ENCODE results near the gene PLEKHG4B. TPM values are rescaled to one million over a fixed set of nuclear protein-coding genes. Genes with fewer than 3 reads are reported as not detected.
A peak's percentile ranks its signal among the peaks of the same experiment; 100 is the strongest.

The PLEKHG4B gene
- total RNA-seq, 2 donors from 2014 or later: 0.03 to 0.06 TPM

DNA sequence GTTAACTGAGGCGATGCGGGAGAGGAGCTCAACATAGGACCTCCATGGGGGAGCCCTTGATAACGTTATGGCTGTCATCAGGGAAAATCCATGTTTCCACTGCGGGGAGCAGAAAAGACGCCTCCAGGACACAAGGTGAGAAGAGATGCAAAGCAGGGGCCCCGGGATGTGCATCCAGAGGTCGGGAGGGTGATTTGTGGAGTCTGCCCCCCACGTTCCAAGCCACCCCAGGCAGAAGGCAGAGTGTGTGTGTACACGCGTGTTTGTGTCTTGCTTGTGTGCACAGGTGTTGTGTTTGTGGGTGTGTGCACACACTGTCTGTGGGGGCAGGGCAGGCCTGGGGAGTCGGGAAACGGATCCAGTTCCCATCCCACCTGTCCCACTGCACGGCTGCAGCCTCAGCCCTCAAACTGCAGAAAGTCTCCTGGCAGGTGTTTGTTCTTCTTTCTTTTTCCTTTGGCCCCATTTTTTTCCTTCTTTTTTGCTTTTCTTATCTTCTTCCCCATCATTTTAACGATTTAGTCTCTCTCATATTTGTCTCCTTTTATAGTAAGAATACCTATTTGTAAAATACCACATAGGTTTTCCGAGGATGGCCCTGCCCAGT lies 17.4 kb upstream of the PLEKHG4B start:
- intact Hi-C loops (cut with DNase I): no loop called here
- ATAC-seq (no peak), DNase-seq (no peak)

DNA sequence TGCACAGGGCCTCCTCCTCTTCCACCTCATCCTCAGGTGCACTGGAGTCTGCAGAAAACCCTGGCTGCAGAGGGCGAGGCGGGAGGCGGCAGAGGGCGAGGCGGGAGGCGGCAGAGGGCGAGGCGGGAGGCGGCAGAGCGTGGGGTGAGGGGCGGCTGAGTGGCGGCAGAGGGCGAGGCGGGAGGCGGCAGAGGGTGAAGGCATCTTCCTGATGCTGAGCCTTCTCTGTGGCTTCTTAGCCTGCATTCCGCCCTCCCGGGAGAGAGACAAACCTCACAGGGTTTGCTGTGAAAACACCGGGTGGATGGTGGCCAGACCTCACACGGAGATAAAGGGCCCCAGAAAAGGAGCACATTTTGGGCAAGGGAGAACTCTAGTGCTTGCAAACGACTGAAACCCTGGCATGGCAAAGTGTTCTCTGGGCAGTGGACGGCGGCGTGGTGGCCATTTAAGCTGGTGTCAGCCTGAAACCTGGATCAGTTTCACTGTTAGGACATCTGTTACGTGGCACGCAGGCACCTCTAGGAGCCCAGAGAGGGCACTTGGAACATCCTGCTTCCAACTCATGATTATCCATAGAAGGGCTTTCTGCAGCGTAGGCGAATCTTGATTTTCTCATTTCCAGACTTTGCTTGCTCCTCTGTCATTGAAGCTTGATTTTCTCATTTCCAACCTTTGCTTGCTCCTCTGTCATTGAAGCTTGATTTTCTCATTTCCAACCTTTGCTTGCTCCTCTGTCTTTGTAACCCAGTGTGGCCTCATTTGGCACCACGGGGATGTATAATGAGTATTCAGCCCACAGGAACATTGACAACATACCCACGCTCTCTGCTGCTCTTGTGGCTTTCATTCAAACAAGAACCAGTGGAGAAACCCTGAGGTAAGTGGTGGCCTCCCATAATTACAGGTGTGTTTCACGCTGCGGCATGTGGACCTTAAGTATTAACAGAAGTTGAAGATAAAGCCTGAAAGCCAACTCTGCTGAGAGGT lies 16.3 kb upstream of the PLEKHG4B start:
- intact Hi-C loops (cut with DNase I): no loop called here
- ATAC-seq (no peak), DNase-seq (no peak)

DNA sequence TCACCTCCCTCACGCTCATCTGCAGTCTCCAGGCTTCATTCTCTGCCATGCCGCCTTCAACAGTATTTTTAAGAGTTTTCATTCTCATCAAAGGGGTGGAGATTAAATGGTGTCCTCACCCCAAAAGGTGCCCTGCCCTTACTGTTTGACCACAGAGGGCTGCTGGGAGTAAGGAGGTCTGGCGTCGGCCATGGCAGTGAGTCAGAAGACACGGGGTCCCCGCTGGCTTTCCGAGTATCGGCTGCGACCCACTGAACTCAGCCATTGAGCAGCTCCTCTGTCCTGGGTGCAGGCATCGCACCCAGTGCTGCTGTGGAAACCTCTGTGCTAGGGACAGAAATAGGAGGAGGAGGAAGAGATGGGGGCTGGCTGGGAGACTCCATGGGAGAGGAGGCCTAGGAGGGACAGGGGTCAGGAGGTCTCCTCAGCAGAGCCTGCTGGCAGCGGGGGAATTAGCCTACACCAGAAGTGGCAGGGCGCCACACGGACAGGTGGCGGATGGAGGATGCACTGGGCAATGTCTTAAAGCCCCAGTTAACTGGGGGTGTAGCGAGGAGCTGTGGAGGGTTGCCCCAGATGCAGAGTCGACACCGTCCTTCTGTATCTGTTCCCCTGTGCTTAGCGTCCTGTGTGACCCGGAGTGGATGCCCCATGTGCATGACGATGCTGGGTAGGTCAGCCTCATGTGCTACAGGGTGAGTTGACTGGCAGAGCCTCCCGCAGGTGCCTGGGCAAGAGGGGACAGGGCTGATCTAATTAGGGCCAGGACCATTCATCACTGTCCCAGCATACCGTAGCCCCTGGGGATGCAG lies 15.4 kb upstream of the PLEKHG4B start:
- intact Hi-C loops (cut with DNase I): no loop called here
- ATAC-seq (no peak), DNase-seq (no peak)

DNA sequence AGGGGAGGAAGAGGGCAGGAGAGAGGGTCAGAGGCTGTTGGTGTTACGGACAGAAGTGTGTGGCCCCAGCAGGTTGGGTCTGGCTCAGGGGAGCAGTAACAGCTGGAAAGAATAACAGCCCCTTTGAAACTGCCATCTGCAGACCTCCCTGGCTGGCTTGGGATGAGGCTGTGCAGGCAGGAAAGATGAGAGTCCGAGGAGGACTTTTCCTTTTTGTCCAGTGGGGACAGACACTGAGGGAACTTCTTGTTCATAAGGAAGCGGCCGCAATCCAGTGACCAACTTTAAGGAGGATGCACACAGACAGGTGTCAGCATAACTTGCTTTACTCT lies 14.8 kb upstream of the PLEKHG4B start:
- intact Hi-C loops (cut with DNase I): no loop called here
- no peak for DNase-seq
- no peak for ATAC-seq

DNA sequence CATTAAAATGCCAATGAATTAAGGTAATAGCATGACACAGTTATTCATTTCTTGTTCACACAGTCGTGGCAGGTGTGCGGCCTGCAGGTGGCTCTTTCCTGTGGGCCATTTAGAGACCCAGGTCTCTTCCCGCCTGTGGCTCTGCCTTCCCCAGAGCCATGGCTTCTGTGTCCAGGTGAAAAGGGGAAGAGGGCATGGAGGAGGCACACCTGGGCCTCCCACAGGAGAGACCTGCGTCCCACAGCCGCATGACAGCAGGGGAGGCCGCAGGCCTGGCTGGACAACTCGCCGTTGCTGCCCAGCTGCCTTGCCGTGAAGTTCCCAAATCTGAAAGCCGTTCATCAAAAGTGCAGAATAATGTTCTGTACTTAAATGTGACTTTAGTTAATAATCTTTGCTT lies 14.4 kb upstream of the PLEKHG4B start:
- ATAC-seq: no peak
- DNase-seq: no peak
- intact Hi-C loops (cut with DNase I): no loop called here

DNA sequence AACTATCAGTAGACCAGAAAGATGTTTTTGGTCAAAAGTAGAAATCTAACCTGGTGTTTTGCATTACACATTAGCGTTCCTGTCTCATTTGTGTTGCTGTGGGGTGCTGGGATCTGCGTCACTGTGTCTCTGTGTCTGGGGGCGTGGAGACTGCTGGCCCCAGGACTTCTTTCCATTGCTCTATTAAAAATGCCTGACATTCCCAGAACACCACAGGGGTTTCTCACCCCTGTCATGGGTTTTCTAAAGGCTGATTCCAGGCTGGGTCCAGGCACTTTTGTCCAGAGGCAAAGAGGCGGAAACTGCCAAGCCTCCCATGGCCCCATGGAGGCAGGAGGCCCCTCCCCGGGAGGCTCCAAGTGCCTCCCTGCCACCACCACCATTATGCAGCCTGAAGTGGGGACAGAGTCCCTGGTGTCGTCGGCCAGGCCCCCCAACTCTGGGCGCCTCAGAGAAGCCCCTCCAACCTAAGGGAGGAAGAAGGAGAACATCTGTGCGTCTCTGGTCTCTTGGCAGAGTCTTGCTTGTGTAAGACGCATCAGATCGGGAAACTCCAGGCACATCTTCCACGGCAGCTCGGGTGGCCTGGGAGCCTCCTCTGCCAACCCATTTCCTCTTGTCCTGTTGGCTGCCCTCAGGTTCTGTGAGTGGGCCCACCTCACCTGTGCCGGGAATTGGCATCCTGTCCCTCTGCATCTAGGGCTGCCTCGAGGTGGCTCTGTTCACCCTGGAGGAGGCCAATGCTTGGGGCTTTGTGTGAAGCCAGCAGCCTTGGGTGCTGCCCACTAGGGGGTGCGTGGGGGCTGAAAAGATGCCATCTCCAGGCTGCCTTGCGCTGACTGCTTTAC lies 13.8 kb upstream of the PLEKHG4B start:
- ATAC-seq (peak; percentile 54 to 71), DNase-seq (no peak)
- intact Hi-C loops (cut with DNase I): no loop called here

DNA sequence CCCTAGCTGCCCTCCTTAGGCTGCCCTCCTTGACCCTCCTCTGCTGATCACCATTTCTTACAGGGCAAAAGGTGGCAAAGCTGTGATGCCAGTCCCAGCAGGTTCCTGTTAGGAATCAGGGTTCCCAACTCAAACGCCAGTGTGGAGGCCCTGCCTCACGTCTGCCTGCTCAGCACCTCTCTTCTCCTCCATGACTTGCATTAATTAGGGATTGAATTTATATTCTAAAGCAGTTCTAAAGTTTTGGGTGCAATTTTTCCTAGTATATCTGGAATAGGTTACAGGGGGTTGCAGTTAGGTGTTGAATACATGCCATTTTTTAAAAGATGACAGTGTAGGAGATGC lies 13.2 kb upstream of the PLEKHG4B start:
- intact Hi-C loops (cut with DNase I): no loop called here
- ATAC-seq: no peak
- DNase-seq: no peak

DNA sequence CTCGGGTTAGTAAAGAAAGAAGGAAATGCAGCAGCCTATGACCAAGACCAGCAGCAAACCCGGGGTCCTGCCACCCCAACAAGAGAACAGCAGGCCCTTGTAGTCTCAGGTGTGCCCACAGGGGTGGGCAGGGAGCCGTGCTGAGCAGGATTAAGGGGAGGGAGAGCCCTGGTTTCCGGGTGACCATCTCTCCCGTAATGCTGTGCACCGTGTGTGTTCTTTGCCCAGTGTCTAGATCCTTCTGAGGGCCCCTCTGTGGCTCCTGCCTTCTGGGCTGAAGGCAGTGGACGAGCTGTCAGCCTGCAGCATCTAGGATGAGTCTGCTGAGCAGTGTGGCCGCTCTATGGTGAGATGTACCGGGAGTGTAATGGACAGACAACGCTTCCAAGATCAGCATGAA lies 12.7 kb upstream of the PLEKHG4B start:
- intact Hi-C loops (cut with DNase I): no loop called here
- DNase-seq (no peak), ATAC-seq (no peak)

DNA sequence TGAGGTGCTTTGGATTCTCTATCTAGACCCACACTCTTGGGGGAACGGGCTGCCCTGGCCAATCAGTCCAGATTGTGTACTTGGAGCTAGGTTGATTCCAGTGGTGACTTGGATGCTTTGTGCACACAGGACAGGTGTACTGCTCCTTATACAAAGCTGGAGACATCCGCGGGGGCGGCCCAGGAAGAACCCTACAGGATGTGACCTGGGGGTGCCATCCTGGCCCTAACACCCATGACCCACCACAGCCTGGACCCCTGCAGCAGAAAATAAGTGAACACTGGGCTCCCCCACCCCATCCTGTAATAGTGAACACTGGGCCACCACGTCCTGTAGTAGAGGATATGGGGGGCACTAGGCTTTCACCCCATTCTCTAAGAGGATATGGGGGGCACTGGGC lies 12.1 kb upstream of the PLEKHG4B start:
- ATAC-seq: no peak
- intact Hi-C loops (cut with DNase I): no loop called here
- DNase-seq: no peak

DNA sequence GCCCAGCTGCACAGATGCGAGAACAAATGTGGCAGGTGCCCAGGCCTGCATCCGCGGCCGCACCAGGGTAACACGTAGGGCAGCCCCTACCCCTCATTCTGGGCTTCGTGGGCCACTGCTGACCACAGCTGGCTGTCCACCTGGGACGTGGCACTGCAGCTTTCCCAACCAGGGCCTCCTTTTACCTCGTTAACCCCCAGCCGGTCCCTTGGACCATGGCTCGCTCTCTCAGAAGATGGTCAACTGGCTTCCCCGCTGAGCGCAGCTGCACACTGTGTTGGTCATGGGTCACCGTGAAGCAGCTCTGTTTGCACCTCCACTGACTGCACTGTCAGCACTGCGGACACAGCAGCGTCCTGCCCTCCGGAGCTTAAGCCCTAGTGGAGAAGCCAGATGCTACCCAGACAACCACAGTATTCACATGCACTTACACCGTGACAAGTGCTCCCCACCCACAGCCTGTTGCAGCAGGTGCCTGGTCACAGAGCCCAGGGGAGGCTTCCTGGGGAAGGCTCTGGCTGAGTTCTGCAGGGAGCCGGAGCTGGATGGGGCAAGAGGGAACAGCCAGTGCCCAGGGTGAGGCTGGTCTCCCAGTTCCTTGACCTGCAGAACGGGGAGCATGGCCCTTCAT lies 10.5 kb upstream of the PLEKHG4B start:
- no peak for ATAC-seq
- intact Hi-C loops (cut with DNase I): no loop called here
- DNase-seq: no peak

DNA sequence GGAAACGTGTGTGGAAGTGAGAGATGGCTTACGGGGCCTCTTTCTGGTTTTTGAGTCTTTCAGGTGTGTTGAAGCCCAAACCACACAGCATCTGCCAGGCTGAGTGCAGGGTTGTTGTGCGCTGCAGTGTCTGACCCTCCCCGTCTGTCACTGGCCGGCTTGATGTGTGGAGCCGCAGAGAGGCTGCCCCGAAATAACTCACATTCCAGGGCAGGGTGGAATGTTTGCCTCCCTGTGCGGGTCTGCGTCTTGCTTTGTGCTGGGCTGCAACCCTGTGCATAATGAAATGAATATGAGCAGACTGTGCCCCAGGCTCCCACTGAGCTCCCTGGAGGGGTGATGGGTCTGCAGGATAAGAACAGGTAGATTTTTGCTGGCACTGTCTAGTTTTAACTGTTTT lies 9.9 kb upstream of the PLEKHG4B start:
- DNase-seq: no peak
- ATAC-seq: no peak
- intact Hi-C loops (cut with DNase I): no loop called here

DNA sequence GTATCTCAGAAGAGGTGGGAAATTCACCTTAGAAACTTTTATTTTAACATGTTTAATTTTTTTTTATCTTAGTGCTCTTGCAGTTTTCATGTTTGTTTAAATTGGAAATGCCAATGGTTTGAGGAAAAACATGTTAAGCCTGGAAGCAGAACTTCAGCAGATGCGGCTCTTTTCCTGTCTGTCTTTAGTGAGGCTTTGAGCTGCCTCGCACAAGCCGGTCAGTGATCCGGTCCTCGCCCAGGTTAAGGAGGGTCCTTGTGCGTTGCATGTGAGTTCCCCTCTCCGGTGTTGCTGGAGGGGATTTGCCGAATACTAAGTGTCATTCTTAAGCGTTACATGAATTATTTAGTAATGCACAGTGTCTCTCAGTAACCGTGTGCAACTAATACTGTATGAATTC lies 9.4 kb upstream of the PLEKHG4B start:
- ATAC-seq (no peak), DNase-seq (no peak)
- intact Hi-C loops (cut with DNase I): no loop called here

DNA sequence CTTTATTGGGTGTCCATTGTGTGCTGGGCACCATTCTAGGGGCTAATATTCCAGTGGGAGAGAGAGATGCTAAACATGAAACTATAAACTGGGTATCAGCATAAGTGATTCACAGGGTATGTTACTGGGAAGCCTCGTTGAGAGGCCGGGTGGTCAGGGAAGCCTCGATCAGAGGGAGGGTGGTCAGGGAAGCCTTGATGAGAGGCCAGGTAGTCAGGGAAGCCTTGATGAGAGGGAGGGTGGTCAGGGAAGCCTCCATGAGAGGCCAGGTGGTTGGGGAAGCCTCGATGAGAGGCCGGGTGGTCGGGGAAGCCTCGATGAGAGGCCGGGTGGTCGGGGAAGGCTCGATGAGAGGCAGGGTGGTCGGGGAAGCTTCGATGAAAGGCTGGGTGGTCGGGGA lies 8.9 kb upstream of the PLEKHG4B start:
- intact Hi-C loops (cut with DNase I): no loop called here
- no peak for ATAC-seq
- DNase-seq: no peak

DNA sequence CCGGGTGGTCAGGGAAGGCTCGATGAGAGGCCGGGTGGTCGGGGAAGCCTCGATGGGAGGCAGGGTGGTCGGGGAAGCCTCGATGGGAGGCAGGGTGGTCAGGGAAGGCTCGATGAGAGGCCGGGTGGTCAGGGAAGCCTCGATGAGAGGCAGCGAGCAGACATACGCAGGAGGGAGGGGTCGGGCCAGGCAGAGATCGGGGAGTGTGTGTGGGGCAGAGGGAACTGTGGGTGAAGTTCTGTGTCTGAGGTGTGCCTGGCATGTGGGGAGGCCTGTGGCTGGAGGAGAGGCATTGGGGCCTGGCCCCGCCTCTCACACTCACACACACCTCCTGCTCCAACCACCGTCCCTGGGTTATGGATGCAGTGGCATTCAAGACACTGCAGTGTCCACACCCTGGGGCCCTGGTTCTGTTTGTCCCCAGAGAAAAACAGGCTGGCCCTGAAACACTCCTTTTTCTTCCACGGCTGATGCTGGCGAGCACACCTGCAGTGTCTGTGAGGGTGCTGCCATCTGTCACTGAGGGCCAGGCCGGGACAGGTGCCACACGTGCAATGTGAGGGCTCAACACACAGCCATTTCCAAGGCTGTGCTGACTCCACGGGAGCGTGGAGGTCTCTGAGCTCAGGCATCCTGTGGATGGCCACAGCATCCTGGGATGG lies 6.5 kb upstream of the PLEKHG4B start:
- intact Hi-C loops (cut with DNase I): no loop called here
- ATAC-seq: no peak
- no peak for DNase-seq

DNA sequence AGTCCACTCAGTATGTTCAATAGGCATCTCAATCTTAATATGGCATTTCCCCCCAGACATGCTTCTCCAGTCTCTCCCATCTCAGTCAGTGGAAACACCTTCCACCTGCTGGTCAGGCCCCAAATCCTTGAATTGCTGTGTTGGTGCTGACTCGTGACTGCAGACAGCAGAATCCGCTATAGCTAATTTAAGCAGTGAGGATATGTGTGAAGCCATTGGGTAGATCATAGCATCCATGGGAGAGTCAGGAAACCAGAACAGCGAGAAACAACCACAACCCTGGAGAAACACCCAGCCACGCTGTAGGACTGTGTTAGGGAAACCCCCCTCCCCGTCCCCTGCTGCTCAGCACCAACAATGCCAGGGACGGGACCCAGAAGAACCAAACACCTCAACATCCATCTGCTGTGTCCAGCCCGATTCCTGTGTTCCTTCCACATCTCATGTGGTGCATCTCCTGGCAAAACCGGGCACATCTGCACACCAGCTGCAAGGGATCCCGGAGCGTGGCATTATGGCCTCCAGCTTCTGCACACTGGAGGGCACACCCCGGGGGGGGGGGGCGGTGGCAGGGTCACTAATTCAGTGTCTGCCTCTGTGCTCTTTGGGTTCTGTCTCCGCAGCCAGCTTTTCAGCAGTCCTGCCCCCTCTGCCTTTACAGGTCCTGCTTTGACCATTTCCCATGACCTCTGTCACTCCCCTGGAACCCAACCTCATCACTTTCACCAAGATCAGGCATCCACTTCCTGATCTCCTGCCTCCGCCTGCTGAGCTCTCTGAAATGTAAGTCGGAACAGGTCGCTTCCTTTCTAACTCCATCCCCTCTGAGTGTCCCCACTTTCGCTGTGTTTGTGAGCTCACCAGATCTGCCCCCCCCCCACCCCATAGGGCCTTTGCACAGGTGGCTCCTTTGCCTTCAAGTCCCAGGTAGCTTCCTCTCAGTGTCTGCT lies 2.4 kb upstream of the PLEKHG4B start:
- no peak for DNase-seq
- ATAC-seq: no peak
- intact Hi-C loops (cut with DNase I): no loop called here

DNA sequence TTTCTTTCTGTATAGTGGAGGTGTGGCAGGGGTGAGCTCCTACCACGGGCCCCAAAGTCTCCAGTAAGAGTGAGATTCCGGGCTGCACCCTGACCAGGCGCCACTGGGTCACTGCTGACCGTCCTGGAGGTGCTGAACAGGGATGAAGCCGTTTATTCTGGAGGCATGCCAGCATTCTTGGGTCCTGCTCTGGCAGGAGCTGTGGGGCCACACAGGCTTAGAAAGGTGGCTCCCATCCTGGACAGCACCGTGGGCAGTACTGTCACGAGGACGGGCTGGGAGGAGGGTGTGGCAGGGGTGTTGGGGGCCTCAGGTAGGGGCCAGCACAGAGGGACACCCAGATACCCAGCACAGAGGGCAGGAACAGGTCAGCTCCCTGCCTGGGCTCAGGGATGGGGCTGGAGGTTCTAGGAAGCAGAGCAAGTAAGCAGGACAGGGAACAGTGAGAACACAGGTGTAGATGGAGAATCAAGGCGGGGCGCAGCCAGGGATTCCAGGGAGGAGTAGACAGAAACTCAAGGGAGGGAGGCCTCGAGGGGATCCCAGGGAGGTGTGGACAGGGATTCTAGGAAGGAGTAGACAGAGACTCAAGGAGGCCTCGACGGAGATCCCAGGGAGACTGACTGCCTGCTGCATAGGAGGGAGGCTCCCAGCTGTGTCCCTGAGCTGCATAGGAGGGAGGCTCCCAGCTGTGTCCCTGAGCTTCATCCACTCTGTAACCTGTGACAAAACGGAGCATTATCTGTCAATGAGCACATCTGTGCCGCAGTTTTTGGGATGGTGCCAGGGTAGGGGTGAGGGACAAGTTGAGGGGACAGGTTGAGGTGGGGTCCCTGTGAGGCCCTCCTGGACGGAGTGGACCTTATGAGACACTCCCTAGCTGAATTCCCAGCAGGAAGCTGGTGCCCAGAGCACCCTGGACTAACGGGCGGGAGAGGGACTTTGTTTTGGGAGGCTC lies 1.1 kb upstream of the PLEKHG4B start:
- DNase-seq (no peak), ATAC-seq (no peak)
- intact Hi-C loops (cut with DNase I): no loop called here

Data from left cardiac atrium (tissue), 4 donors.